ENCODE results near the gene RALGAPA1. TPM values are rescaled to one million over a fixed set of nuclear protein-coding genes. Genes with fewer than 3 reads are reported as not detected.
A peak's percentile ranks its signal among the peaks of the same experiment; 100 is the strongest.

Gene RALGAPA1
- total and polyA plus RNA-seq, 2 experiments from 2014 or later: 21.9 to 27.3 TPM

DNA sequence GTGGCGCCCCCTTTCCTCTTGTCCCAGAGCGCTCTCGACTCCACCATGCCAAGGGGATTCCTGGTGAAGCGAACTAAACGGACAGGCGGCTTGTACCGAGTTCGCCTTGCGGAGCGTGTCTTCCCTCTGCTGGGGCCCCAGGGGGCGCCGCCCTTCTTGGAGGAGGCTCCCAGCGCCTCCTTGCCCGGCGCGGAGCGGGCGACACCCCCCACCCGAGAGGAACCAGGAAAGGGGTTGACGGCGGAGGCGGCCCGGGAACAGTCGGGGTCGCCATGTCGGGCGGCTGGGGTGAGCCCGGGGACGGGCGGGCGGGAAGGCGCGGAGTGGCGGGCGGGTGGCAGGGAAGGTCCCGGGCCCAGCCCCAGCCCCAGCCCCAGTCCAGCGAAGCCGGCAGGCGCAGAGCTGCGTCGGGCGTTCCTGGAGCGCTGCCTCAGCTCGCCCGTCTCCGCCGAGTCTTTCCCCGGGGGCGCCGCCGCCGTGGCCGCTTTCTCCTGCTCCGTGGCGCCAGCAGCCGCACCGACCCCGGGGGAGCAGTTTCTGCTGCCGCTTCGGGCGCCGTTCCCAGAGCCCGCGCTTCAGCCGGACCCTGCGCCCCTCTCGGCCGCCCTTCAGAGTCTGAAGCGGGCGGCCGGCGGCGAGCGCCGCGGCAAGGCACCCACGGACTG lies 274.8 kb downstream of the RALGAPA1 start:
- H3K36me3 ChIP-seq (ENCODE audit: insufficient read depth): no peaks in the 10 kb centered on the region
- no peaks in the 10 kb centered on the region for H3K9me2 ChIP-seq (ENCODE audit: insufficient read depth)
- peak; percentile 18 for DNase-seq (ENCODE audit: low spot score)
- H4K20me1 ChIP-seq (replicated peaks; ENCODE audit: insufficient read depth): peaks cover 6% of the 10 kb centered on the region
- H3K4me2 ChIP-seq: peak overlapping the region; percentile 98
- H2AFZ ChIP-seq: peak overlapping the region; percentile 95; the same call in 1 of the 2 replicates
- H3K27me3 ChIP-seq (ENCODE audit: insufficient read depth): peaks cover 87% of the 10 kb centered on the region
- H3K4me3 ChIP-seq: peak overlapping the region; percentile 80
- no peak overlapping the region for H3K27ac ChIP-seq (ENCODE audit: low read depth)
- H3K4me1 ChIP-seq (ENCODE audit: insufficient read depth): peaks cover 13% of the 10 kb centered on the region; the same call in 1 of the 2 replicates
- Mint-ChIP-seq H3K27ac (no peak overlapping the region), H3K4me3 (peak overlapping the region; percentile 77), H3K9me3 (no peaks in the 10 kb centered on the region), H3K4me1 (peaks cover 4% of the 10 kb centered on the region; the same call in 1 of the 3 replicates), H3K36me3 (ENCODE audit: low read depth) (no peaks in the 10 kb centered on the region), H3K27me3 (ENCODE audit: insufficient read depth, low read depth, poor library complexity) (peaks cover 44% of the 10 kb centered on the region)
- peak; percentile 15 for ATAC-seq
- TF ChIP-seq STAT1 (IDR thresholded peaks at IDR 0.05; ENCODE audit: unreplicated experiment) (no peak), NANOG (IDR thresholded peaks at IDR 0.05; ENCODE audit: borderline replicate concordance) (no peak), EZH2phosphoT487 (IDR thresholded peaks at IDR 0.05; ENCODE audit: unreplicated experiment) (no peak), ZNF114 (CRISPR knock-in tag; IDR thresholded peaks at IDR 0.05) (no peak), EZH2 (IDR thresholded peaks at IDR 0.05; ENCODE audit: low read depth, unreplicated experiment) (no peak)
- TF ChIP-seq, protein P1, sequence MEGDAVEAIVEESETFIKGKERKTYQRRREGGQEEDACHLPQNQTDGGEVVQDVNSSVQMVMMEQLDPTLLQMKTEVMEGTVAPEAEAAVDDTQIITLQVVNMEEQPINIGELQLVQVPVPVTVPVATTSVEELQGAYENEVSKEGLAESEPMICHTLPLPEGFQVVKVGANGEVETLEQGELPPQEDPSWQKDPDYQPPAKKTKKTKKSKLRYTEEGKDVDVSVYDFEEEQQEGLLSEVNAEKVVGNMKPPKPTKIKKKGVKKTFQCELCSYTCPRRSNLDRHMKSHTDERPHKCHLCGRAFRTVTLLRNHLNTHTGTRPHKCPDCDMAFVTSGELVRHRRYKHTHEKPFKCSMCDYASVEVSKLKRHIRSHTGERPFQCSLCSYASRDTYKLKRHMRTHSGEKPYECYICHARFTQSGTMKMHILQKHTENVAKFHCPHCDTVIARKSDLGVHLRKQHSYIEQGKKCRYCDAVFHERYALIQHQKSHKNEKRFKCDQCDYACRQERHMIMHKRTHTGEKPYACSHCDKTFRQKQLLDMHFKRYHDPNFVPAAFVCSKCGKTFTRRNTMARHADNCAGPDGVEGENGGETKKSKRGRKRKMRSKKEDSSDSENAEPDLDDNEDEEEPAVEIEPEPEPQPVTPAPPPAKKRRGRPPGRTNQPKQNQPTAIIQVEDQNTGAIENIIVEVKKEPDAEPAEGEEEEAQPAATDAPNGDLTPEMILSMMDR (conservative IDR thresholded peaks at IDR 0.05; ENCODE audit: low read depth in 2 of 2): peak; percentile 28 to 30; a peak in 3 of 4 replicates
- TF ChIP-seq, protein P2, sequence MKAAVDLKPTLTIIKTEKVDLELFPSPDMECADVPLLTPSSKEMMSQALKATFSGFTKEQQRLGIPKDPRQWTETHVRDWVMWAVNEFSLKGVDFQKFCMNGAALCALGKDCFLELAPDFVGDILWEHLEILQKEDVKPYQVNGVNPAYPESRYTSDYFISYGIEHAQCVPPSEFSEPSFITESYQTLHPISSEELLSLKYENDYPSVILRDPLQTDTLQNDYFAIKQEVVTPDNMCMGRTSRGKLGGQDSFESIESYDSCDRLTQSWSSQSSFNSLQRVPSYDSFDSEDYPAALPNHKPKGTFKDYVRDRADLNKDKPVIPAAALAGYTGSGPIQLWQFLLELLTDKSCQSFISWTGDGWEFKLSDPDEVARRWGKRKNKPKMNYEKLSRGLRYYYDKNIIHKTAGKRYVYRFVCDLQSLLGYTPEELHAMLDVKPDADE (IDR thresholded peaks at IDR 0.05): no peak
- 0 out of 2 replicates have a peak, but pooled peaks cover 7% of the 10 kb centered on the region for H3F3A ChIP-seq (replicated peaks; ENCODE audit: low read depth)
- no peaks in the 10 kb centered on the region for H3K79me2 ChIP-seq (replicated peaks; ENCODE audit: insufficient read depth)

DNA sequence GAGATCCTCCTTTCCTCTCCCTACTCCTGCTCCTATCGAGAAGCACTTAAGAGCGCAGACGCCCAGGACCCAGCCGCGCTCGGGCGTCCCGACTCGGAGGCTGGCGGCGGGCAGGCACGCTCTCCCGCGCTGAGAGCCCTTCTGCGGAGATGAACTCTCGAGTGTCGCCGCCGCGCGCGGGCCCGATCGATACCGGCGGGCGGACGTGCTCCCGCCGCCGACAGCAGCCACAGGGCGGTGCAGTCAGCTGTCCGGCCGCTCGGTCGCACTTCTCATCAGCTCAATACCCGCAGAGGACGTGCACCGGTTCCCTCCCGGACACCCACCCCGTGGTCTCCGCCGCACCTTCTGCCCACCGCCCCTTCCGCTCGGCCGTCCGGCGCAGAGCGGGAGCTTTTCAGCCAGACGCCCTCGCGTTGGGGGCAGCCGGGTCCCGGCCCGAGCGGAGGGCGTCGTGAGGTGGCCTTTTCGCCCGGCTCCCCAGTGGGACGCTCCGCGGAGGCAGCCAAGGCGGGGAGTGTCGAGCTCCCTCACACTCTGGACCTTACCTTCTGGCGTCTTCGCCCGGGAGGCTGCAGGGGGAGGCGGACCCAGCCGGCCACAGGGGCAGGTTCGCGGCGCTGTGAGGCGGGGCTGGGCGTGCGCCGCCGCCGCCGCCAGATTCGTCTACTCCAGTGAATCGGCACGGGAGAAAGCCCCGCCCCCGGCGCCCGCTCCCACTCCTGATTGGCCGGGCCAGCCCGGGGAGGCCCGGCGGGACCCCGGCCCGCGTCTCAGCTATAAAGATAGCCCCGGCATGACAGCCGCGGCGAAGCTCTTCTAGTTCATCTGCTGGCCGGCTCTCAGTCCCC lies 275.5 kb downstream of the RALGAPA1 start, which contains the start of gene INSM2:
INSM2 (plus strand) TSS at position 808 of the 851 bp plus-strand sequence. CDS start 89 bp downstream, outside the sequence.
- Histone ChIP-seq H3F3A (replicated peaks; ENCODE audit: low read depth) (0 out of 2 replicates have a peak, but pooled peaks cover 7% of the 10 kb centered on the region), H3K4me3 (peak within 1 kb of the TSS; percentile 80), H3K27me3 (ENCODE audit: insufficient read depth) (peaks cover 94% of the 10 kb centered on the region), H2AFZ (peak within 1 kb of the TSS; percentile 98; the same call in 1 of the 2 replicates), H3K27ac (ENCODE audit: low read depth) (no peak within 1 kb of the TSS), H3K4me1 (ENCODE audit: insufficient read depth) (peaks cover 13% of the 10 kb centered on the region; the same call in 1 of the 2 replicates), H3K79me2 (replicated peaks; ENCODE audit: insufficient read depth) (no peaks in the 10 kb centered on the region), H3K36me3 (ENCODE audit: insufficient read depth) (no peaks in the 10 kb centered on the region), H3K4me2 (peak within 1 kb of the TSS; percentile 98), H4K20me1 (replicated peaks; ENCODE audit: insufficient read depth) (peaks cover 6% of the 10 kb centered on the region), H3K9me2 (ENCODE audit: insufficient read depth) (no peaks in the 10 kb centered on the region)
- Mint-ChIP-seq H3K9me3 (no peaks in the 10 kb centered on the region), H3K36me3 (ENCODE audit: low read depth) (no peaks in the 10 kb centered on the region), H3K4me1 (peaks cover 4% of the 10 kb centered on the region; the same call in 1 of the 3 replicates), H3K27me3 (ENCODE audit: insufficient read depth, low read depth, poor library complexity) (peaks cover 44% of the 10 kb centered on the region), H3K4me3 (peak within 1 kb of the TSS; percentile 77), H3K27ac (no peak within 1 kb of the TSS)
- DNase-seq (ENCODE audit: low spot score) (peak; percentile 92), ATAC-seq (peak; percentile 82)
- no peak for TF ChIP-seq STAT1 (IDR thresholded peaks at IDR 0.05; ENCODE audit: unreplicated experiment)
- TF ChIP-seq EZH2 (IDR thresholded peaks at IDR 0.05; ENCODE audit: low read depth, unreplicated experiment): peak; percentile 3
- TF ChIP-seq ZNF331 (CRISPR knock-in tag; IDR thresholded peaks at IDR 0.05; ENCODE audit: low read depth): no peak

All from GM23338 (cell line).